Middle frontal gyrus (tissue), 1 donor: ENCODE data around the gene NPAS4.
"Not testable (repeated sequence)": the region's sequence is repeated elsewhere in the genome, so short reads cannot be mapped to it uniquely, and the experiment has no call there.

Experiments used
- DNase-seq: peaks from one replicate; pipeline ENCODE4 v3.0.0-alpha.2; 2015; ENCODE audit warnings: low spot score; ENCODE audit errors: extremely low spot score

Gene NPAS4

GRCh38 chr11:66454247-66454646 lies 33.4 kb downstream of the NPAS4 start:
- no peak for DNase-seq

GRCh38 chr11:66454828-66455227 lies 34.0 kb downstream of the NPAS4 start:
- no peak for DNase-seq

GRCh38 chr11:66457826-66458225 lies 37.0 kb downstream of the NPAS4 start:
- no peak for DNase-seq

- DNase-seq, result no peak
Observed at GRCh38 chr11:66459138-66459778, 38.4 kb downstream of the NPAS4 start.

- no peak for DNase-seq
Observed at GRCh38 chr11:66462010-66462409, 41.2 kb downstream of the NPAS4 start.

DNA sequence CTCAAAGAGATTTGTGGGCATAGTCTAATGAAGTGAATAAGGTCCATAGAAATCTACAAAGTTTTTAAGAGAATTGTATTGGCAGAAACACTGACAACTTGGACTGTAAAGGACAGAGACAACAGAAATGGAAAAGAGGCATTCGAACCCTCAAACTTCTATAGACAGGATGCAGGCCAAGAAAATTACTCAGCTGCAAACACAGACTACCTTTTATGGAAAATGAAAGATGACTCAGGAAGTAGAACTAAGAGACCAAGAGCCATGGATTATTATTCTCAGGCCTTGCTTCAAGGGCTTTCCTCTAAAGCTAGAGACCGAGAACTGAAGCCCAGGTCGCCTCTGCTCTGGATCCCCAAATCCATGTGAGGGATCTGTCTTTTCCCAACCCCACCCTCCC lies 42.1 kb downstream of the NPAS4 start:
- DNase-seq, result no peak

- not testable (repeated sequence) for DNase-seq
Observed at GRCh38 chr11:66464116-66464515, 43.3 kb downstream of the NPAS4 start.

GRCh38 chr11:66464916-66465315 lies 44.1 kb downstream of the NPAS4 start:
- no peak for DNase-seq

DNA sequence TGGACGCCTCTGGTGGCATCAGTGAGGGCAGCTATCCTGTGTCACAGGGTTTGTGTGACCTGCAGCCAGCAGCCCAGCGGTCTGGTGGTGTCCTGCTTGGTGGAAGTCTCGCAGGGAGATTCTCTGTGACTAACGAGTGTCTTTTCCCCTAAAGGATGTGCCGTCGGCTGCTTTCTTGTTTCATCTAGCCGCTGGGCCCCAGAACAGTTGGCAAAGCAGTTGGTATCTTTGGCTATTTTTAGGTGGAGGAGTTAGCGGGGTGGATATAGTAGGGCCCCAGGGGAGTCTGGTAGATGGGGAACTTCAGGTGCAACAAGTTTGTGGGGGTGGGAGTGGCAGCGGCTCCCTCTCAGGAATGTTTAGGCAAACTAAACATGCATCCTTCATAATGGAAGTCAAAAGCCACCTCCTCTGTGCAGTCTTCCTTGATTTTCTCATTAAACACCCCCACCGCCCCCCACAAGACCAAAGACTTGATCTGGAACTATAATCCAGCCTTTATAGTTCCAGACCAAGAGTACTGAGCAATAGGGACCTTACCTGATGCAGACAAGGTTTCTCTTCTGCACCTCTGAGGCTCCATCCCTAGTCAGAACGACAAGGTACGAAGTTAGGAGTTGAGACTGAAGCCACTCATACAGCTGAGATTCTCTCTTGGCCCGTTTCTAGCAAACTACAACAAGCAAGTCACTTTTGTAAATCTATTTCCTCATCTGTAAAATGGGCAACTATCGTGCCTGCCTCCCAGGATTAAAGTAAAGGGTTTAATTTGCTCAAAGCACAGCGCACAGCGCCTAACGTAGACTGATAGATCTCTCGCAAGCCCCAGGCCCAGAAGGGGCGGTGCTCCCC lies 44.8 kb downstream of the NPAS4 start:
- DNase-seq, result no peak

DNA sequence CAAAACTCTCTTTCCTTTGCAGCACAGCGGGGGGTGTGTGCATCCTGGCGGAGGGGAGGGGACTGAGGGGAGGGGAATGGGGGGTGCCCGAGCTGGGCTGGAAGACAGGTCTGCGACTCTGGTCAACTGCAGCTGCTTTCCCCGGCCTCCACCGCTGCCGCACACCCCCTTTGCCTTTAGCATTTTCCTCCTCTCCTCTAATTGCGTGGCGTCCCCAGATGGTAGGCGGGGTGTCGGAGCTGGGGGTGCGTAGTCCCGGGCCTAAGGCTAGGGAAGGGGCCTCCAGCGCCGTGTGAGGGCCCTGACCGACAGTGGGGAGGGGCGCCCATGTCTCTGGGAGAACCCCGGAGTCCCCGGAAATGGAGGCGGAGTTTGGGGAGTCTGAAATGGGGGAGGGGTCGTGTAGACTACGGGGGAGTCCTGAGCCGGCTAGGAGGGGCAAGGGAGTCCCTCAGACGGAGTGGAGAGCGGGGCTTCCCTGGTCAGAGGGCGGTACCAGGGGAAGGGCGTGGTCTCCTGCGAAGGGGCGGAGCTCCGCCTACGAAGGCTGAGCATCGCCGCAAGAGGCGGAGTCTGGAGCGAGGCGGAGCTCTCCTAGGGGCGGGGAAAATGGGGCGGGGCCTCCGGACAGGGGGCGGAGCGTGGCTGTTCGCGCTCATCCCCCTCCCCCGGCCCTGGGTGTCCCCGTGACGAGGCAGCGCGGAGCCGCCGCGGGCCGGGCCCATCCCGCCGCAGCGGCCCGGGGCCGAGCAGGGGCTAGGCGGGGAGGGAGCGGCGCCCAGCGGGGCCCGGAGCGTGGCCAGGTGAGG lies 45.6 kb downstream of the NPAS4 start, which contains the start of gene PELI3:
Gene PELI3 (plus strand): TSS at position 681 of the 809 bp plus-strand sequence. CDS start 1,224 bp downstream, outside the sequence.
- peak; percentile 79 for DNase-seq

DNA sequence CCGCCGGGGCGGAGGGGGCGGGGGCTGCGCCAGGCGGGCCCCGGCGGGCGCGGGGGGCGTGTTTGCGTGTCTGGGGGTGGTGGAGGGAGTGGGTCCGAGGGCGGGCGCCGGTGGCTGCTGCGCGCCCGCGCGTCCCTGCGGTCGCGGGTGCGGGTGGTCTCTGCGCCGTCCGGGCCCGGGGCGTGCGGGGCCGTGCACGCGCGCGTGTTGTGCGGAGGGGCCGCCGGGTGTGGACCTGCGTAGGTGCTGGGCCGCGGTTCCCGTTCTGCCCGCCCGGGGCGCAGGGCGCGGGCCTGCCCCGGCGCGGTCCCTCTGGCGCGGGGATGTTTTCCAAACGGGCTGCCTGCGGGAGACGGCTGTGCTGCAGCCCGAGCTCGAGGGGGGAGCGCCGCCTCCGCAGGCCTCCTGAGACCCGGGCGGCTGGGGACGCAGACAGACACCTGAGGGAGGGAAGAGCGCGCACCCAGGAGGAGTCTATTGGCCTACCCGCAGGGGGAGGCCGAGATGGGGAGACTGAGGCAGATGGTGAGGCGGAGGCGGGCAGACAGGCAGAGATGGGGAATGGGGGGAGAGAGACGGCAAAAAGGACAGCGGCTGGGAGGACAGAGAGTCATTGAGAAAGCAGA lies 46.3 kb downstream of the NPAS4 start:
- DNase-seq, result no peak

GRCh38 chr11:66467756-66468155 lies 46.9 kb downstream of the NPAS4 start:
- DNase-seq, result no peak

DNA sequence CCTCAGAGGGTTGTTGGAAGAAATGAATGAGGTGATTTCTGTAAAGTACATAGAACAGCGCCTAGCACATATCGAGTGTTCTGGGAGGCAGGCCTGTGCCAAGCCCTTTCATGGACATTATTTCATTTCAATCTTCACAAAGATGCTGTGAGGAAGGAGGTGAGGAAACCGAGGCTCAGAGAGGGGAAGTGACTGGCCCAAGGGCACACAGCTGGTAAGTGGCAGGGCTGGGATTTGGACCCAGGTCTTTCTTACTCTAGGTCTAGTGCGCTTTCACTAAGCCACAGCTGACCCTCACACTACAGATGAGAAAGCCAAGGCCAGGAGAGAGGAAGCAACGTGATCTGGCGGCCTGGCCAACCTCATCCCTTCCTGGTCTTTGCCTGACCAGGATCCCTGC lies 47.9 kb downstream of the NPAS4 start:
- no peak for DNase-seq

- DNase-seq, result no peak
Observed at GRCh38 chr11:66469441-66469840, 48.6 kb downstream of the NPAS4 start.

DNA sequence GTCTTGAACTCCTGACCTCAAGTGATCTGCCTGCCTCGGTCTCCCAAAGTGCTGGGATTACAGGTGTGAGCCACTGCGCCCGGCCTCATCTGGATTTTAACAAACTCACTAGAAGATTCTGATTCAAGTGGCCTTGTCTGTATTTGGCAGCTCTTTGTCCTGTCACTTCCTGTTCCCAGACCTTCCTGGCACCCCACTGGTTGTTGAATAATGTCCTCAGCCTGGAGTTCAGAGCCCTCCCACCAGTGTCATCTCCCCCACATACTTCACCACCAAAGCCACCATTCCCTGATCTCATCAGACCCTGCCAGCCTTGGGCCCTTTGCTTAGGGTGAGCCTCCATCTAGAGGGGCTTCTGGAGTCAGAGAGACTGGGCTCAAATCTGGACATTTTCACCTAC lies 49.2 kb downstream of the NPAS4 start:
- DNase-seq, result no peak

GRCh38 chr11:66471142-66471541 lies 50.3 kb downstream of the NPAS4 start:
- no peak for DNase-seq

- no peak for DNase-seq
Observed at GRCh38 chr11:66472054-66472453, 51.2 kb downstream of the NPAS4 start.

- no peak for DNase-seq
Observed at GRCh38 chr11:66473167-66473566, 52.3 kb downstream of the NPAS4 start.

DNA sequence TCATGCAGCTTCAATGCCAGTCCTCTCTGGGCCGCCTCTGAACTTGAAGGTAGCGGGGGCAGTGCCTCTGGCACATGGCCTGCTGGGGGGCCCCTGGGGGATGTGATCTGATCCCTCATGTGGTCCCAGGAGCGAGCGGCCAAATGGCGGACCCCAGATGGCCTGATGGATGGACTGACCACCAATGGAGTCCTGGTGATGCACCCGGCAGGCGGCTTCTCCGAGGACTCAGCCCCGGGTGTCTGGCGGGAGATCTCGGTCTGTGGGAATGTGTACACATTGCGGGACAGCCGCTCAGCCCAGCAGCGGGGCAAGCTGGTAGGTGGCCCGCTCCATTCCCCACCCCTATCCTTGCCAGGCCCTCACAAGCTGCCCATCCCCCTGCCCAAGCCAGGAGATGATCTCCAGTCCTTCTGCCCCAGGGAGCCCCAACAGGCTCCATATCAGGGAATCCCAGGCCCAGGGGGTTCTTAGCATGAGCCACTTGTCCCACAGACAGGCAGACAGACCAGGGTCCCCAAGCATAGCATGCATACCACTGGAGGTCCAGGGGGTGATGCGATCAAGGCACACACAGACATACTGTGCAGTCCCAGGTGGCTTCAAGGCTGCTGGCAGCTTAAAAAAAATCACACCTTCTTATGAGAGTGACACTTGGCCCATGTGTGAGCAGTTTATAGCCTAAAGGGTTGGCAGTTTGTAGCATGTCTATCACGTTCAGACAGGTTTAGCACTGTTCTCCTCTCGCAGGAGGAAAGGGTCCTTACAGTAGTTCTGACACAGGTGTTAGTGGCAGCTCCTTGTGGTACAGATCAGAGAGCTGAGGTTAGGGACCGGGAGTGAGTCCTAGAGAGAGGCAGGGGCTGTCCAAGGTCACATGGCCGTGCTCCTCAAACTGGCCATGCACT lies 53.0 kb downstream of the NPAS4 start:
- DNase-seq, result no peak
